HCT116 (cell line): Measurements from ENCODE around the gene GGA2.

Experiments used
- ATF3 ChIP-seq: IDR thresholded peaks from 2 replicates; pipeline ENCODE4 v1.6.1; 2012
- CTCF ChIP-seq, 3 experiments: fragments of 200-600 bp in 1 of 3; sonication (generic) in 1 of 3; IDR thresholded peaks in 2 of 3; conservative IDR thresholded peaks in 1 of 3; 2 replicates each; pipeline ENCODE4 v1.5.1; 2012 to 2017; ENCODE audit warnings: low read depth in 2 of 3, low read length in 2 of 3, antibody characterized with exemption in 1 of 3, borderline replicate concordance in 1 of 3, control low read depth in 1 of 3, mild to moderate bottlenecking in 1 of 3, mixed read lengths in 1 of 3, mixed run types in 1 of 3, moderate library complexity in 1 of 3; ENCODE audit not compliant: insufficient read depth in 1 of 3
- EZH2 ChIP-seq: fragments of 200-600 bp; sonication (generic); IDR thresholded peaks from 2 replicates; pipeline ENCODE4 v1.6.1; 2017; ENCODE audit warnings: antibody characterized with exemption, mixed run types
- EZH2phosphoT487 ChIP-seq: fragments of 200-600 bp; IDR thresholded peaks from 2 replicates; pipeline ENCODE4 v1.6.1; 2018; ENCODE audit warnings: antibody characterized with exemption, borderline replicate concordance
- RAD21 ChIP-seq: IDR thresholded peaks from 2 replicates; pipeline ENCODE4 v1.6.1; 2012; ENCODE audit warnings: low read depth, mild to moderate bottlenecking
- SP1 ChIP-seq: IDR thresholded peaks from 2 replicates; pipeline ENCODE4 v1.6.1; 2012; ENCODE audit warnings: low read depth
- SRF ChIP-seq: IDR thresholded peaks from 2 replicates; pipeline ENCODE4 v1.6.1; 2012; ENCODE audit warnings: low read depth
- TF ChIP-seq, protein P1 (sequence below): IDR thresholded peaks from 2 replicates; pipeline ENCODE4 v1.6.1; 2012

DNA sequence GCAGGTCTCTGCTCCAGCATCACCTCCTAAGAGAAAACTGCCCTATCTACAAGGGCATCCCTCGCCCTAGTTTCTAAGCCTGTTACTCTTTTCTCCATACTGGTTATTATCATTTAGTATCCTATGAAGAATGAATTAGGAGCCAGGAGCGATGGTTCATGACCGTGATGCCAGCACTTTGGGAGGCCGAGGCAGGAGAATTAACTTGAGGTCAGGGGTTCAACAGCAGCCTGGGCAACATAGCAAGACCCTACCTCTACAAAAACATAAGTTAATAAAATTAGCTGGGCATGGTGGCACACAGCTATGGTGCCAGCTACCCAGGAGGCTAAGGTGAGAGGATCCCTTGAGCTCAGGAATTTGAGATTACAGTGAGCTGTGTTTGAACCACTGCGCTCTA, 39.6 kb upstream of the GGA2 start:
- no peak for TF ChIP-seq RAD21
- TF ChIP-seq EZH2 = no peak
- no peak for TF ChIP-seq CTCF (IDR thresholded peaks at IDR 0.05 in 2 of 3, conservative IDR thresholded peaks at IDR 0.05 in 1 of 3; ENCODE audit: borderline replicate concordance in 1 of 3, insufficient read depth in 1 of 3, low read depth in 2 of 3, low read length in 2 of 3)
- no peak for TF ChIP-seq EZH2phosphoT487
- TF ChIP-seq ATF3 = no peak
- no peak for TF ChIP-seq SRF
- TF ChIP-seq, protein P1, sequence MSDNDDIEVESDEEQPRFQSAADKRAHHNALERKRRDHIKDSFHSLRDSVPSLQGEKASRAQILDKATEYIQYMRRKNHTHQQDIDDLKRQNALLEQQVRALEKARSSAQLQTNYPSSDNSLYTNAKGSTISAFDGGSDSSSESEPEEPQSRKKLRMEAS = no peak
- TF ChIP-seq SP1 = no peak
